Activated naive CD8-positive, alpha-beta T cell treated with anti-CD3 and anti-CD28 coated beads, Interleukin-2, amount 50 U/mL, for 16 hours (primary cell): Measurements from ENCODE around the gene OR2B6.

Experiments
- DNase-seq: peaks from one replicate; pipeline ENCODE4 v3.0.0-alpha.2; 2020; ENCODE audit warnings: low read depth, low spot score

The OR2B6 gene

GRCh38 chr6:28000351-28001045, 43.5 kb downstream of the OR2B6 start:
- no peak for DNase-seq

DNA sequence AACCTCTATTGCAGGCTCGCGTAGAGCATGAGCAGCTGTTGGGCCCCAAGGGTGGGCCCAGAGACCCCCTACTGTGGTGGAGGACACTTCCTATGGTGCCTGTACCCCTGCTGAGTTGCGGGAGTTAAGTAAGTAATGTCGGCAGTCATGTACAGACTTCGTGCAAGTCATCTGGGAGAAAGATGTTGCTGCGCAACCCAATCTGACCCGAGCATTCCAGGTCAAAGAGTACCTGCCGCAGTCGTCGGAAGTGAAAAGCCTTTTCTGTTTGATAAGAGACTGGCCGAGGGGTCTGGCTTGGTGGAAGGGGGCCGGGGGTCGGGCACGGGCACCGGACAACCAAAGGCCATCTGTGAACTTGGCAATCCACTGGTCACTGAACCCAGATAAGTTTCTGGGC, 44.3 kb downstream of the OR2B6 start:
- no peak for DNase-seq

DNA sequence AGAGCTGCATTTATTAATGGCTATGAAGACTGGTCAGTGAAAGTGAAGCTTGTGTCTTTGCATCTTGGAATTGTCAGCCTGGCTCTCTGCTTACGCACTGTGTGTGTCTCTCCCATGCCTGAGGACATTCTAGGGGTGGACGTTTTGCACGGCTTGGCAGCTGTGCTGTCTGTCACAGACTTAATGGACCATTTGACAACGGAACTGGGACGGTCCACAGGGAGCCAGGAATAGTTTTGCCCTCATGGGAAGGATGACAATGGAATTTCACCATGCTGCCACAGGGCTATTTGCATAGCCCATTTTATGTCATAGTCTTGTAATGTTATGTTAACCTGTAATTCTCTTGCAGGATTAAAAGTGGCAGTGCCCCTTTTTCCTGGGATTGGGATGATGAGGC, 44.7 kb downstream of the OR2B6 start:
- DNase-seq = no peak

- no peak for DNase-seq
Observed at GRCh38 chr6:28002161-28002560, 45.1 kb downstream of the OR2B6 start.

GRCh38 chr6:28003059-28003458, 46.0 kb downstream of the OR2B6 start:
- DNase-seq = no peak

DNA sequence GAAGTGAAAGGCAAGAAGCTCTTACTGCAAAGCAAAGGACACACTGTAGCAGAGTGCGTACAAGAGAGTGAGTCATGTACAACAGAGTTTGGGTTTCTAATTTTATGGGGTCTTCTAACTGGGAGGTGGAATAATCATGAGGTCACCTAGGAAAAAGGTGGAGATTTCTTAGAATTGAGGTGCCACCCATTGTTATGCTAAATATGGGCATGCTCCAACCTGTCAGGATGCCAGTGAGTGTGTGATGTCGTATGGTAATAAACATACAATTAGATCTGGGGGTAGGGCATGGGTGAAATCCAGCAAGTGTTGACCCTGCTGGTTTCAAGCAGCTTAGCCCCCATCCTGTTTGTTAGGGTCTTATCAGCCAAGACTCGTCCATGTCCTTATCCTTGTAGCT, 46.6 kb downstream of the OR2B6 start:
- no peak for DNase-seq

GRCh38 chr6:28004350-28005151, 47.5 kb downstream of the OR2B6 start:
- DNase-seq = no peak

DNA sequence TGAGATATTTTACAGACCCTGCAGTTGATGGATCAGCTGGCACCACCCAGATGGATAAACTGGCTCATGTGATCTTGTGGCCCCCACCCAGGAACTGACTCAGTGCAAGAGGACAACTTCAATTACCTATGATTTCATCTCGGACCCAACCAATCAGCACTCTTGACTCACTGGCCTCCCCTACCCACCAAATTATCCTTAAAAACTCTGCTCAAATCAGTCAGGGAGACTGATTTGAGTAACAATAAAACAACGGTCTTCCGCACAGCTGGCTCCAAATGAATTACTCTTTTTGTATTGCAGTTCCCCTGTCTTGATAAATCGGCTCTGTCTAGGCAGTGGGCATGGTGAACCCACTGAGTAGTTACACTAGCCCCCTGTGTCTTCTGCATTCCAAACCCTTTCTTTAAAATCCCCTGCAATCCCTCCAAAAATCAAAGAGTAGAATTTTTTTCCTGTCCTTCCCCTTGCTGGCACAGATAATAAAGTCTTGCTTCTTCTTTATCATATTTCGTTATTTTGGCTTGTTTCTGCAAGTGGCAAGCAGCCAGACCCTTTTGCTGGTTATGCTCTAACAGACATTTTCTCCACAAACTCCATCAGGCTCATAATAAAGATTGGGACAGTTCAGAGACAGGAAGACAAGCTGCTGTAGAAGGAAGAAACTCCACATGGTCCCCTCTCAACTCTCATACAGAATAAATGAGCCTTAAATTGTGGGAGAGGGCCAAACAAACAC, 48.3 kb downstream of the OR2B6 start:
- no peak for DNase-seq

- DNase-seq = no peak
Observed at GRCh38 chr6:28005975-28006374, 48.9 kb downstream of the OR2B6 start.
